ENCODE measurements around the gene RAET1G. TPM values are rescaled to one million over a fixed set of nuclear protein-coding genes. Genes with fewer than 3 reads are reported as not detected.

The RAET1G gene
- total and polyA plus RNA-seq, 2 donors (not counting 1 experiment from before 2014, with no cell fraction given) = not detected

- Histone ChIP-seq H3K4me1 (ENCODE audit: control insufficient read depth in 2 of 2, insufficient read depth in 2 of 2, low read length in 2 of 2) (no peaks in the 10 kb centered on the region), H3K27ac (ENCODE audit: low read length in 2 of 2) (no peak overlapping the region), H3K9me3 (ENCODE audit: control extremely low read depth in 1 of 3, control insufficient read depth in 2 of 3, insufficient read depth in 1 of 3, low read length in 2 of 3) (no peaks in the 10 kb centered on the region), H3K4me3 (ENCODE audit: control extremely low read depth in 1 of 5, extremely low read depth in 1 of 5, insufficient read depth in 1 of 5, low read depth in 2 of 5, low read length in 4 of 5) (no peak overlapping the region), H4K20me1 (ENCODE audit: control insufficient read depth, insufficient read depth, low read length, poor library complexity, severe bottlenecking) (no peaks in the 10 kb centered on the region), H3K4me2 (replicated peaks; ENCODE audit: low read depth, low read length, poor library complexity, severe bottlenecking) (no peak overlapping the region), H3K79me2 (ENCODE audit: control insufficient read depth, insufficient read depth, low read length) (no peaks in the 10 kb centered on the region), H3K9ac (ENCODE audit: low read length) (no peak overlapping the region), H2AFZ (ENCODE audit: insufficient read depth, low read depth, low read length, poor library complexity, severe bottlenecking) (no peak overlapping the region), H3K36me3 (replicated peaks in 1 of 2; ENCODE audit: control extremely low read depth in 1 of 2, control insufficient read depth in 1 of 2, extremely low read depth in 1 of 2, insufficient read depth in 2 of 2, low read length in 1 of 2) (no peaks in the 10 kb centered on the region), H3K27me3 (replicated peaks in 1 of 4; ENCODE audit: control extremely low read depth in 1 of 4, control insufficient read depth in 3 of 4, insufficient read depth in 4 of 4, low read length in 3 of 4) (peaks cover 0 to 9% (median 0%) of the 10 kb centered on the region in 4 experiments)
- Mint-ChIP-seq H3K27ac (no peak overlapping the region), H3K27me3 (peaks cover 42% of the 10 kb centered on the region), H3K9me3 (ENCODE audit: insufficient read depth) (no peaks in the 10 kb centered on the region), H3K4me3 (no peak overlapping the region), H3K4me1 (no peaks in the 10 kb centered on the region)
- DNase-seq (no peak), ATAC-seq (ENCODE audit: low read depth) (no peak)
- 91% methylated on average over 6 of the region's 9 CpGs for WGBS (ENCODE audit: insufficient coverage)
- ChIA-PET CTCF (interaction anchor here (0.6 kb wide), 1 partner anchor 16 kb away, joined by 5 read pairs; no protein-coding TSS in a partner anchor), POLR2A (no interaction called here)
- TF ChIP-seq EZH2 (IDR thresholded peaks at IDR 0.05; ENCODE audit: borderline replicate concordance, insufficient read depth, low read depth, low read length, poor library complexity, severe bottlenecking) = no peak
- no peak for TF ChIP-seq CTCF (IDR thresholded peaks at IDR 0.05)
- intact Hi-C loops (cut with micrococcal nuclease) = no loop called here
Observed at GRCh38 chr6:149898966-149899365, 24.0 kb downstream of the RAET1G start.

GRCh38 chr6:149897855-149898744, 24.8 kb downstream of the RAET1G start, which contains the start of gene RAET1E:
Gene RAET1E (minus strand): TSS chr6:149898113. CDS start chr6:149890901, 7,212 bp downstream.
- Histone ChIP-seq H3K79me2 (ENCODE audit: control insufficient read depth, insufficient read depth, low read length) (no peaks in the 10 kb centered on the region), H3K4me3 (ENCODE audit: control extremely low read depth in 1 of 5, extremely low read depth in 1 of 5, insufficient read depth in 1 of 5, low read depth in 2 of 5, low read length in 4 of 5) (no peak within 1 kb of the TSS), H3K27ac (ENCODE audit: low read length in 2 of 2) (no peak within 1 kb of the TSS), H3K36me3 (replicated peaks in 1 of 2; ENCODE audit: control extremely low read depth in 1 of 2, control insufficient read depth in 1 of 2, extremely low read depth in 1 of 2, insufficient read depth in 2 of 2, low read length in 1 of 2) (no peaks in the 10 kb centered on the region), H2AFZ (ENCODE audit: insufficient read depth, low read depth, low read length, poor library complexity, severe bottlenecking) (no peak within 1 kb of the TSS), H3K9me3 (ENCODE audit: control extremely low read depth in 1 of 3, control insufficient read depth in 2 of 3, insufficient read depth in 1 of 3, low read length in 2 of 3) (no peaks in the 10 kb centered on the region), H3K27me3 (replicated peaks in 1 of 4; ENCODE audit: control extremely low read depth in 1 of 4, control insufficient read depth in 3 of 4, insufficient read depth in 4 of 4, low read length in 3 of 4) (peaks cover 0 to 7% (median 0%) of the 10 kb centered on the region in 4 experiments), H3K4me2 (replicated peaks; ENCODE audit: low read depth, low read length, poor library complexity, severe bottlenecking) (no peak within 1 kb of the TSS), H3K4me1 (ENCODE audit: control insufficient read depth in 2 of 2, insufficient read depth in 2 of 2, low read length in 2 of 2) (no peaks in the 10 kb centered on the region), H4K20me1 (ENCODE audit: control insufficient read depth, insufficient read depth, low read length, poor library complexity, severe bottlenecking) (no peaks in the 10 kb centered on the region), H3K9ac (ENCODE audit: low read length) (no peak within 1 kb of the TSS)
- ATAC-seq (ENCODE audit: low read depth) (no peak), DNase-seq (no peak)
- no peak within 1 kb of the TSS for H3K4me3 Mint-ChIP-seq
- no peaks in the 10 kb centered on the region for H3K4me1 Mint-ChIP-seq
- no peak for TF ChIP-seq CTCF (IDR thresholded peaks at IDR 0.05)
- no peak for TF ChIP-seq EZH2 (IDR thresholded peaks at IDR 0.05; ENCODE audit: borderline replicate concordance, insufficient read depth, low read depth, low read length, poor library complexity, severe bottlenecking)
- 85% methylated on average over 13 of the region's 17 CpGs for WGBS (ENCODE audit: insufficient coverage)
- H3K9me3 Mint-ChIP-seq (ENCODE audit: insufficient read depth) = no peaks in the 10 kb centered on the region
- CTCF ChIA-PET = interaction anchor here (0.8 kb wide), 1 partner anchor 59 kb away, joined by 3 read pairs; no protein-coding TSS in a partner anchor
- peaks cover 50% of the 10 kb centered on the region for H3K27me3 Mint-ChIP-seq
- intact Hi-C loops (cut with micrococcal nuclease) = no loop called here
- no peak within 1 kb of the TSS for H3K27ac Mint-ChIP-seq
- POLR2A ChIA-PET = no interaction called here

Measured in B cell (primary cell).